HEK293T (cell line): Measurements from ENCODE around the gene AKIRIN2.

Experiments
- ARNT ChIP-seq: fragments of 450-650 bp; IDR thresholded peaks from 2 replicates; pipeline ENCODE4 v1.6.1; 2017; ENCODE audit warnings: mild to moderate bottlenecking
- BHLHE40 ChIP-seq: fragments of 450-650 bp; IDR thresholded peaks from 2 replicates; pipeline ENCODE4 v1.6.1; 2016; ENCODE audit warnings: mild to moderate bottlenecking, moderate library complexity, borderline replicate concordance
- ELF4 ChIP-seq: fragments of 450-650 bp; IDR thresholded peaks from 2 replicates; pipeline ENCODE4 v1.6.1; 2017; ENCODE audit warnings: antibody characterized with exemption
- FOXA1 ChIP-seq: fragments of 450-650 bp; IDR thresholded peaks from 2 replicates; pipeline ENCODE4 v1.6.1; 2016; ENCODE audit warnings: mild to moderate bottlenecking
- FOXK2 ChIP-seq: fragments of 450-650 bp; IDR thresholded peaks from 2 replicates; pipeline ENCODE4 v1.6.1; 2016; ENCODE audit warnings: mild to moderate bottlenecking
- HDGF ChIP-seq: fragments of 450-650 bp; IDR thresholded peaks from 2 replicates; pipeline ENCODE4 v1.6.1; 2017; ENCODE audit warnings: antibody characterized with exemption, borderline replicate concordance
- LEF1 ChIP-seq: fragments of 450-650 bp; IDR thresholded peaks from 2 replicates; pipeline ENCODE4 v1.6.1; 2017; ENCODE audit warnings: mild to moderate bottlenecking, borderline replicate concordance
- SP1 ChIP-seq: fragments of 450-650 bp; IDR thresholded peaks from 2 replicates; pipeline ENCODE4 v1.6.1; 2017
- ZNF384 ChIP-seq: fragments of 450-650 bp; IDR thresholded peaks from 2 replicates; pipeline ENCODE4 v1.6.1; 2016
- TF ChIP-seq, protein P1 (sequence below): fragments of 450-650 bp; IDR thresholded peaks from 2 replicates; pipeline ENCODE4 v1.6.1; 2016

DNA sequence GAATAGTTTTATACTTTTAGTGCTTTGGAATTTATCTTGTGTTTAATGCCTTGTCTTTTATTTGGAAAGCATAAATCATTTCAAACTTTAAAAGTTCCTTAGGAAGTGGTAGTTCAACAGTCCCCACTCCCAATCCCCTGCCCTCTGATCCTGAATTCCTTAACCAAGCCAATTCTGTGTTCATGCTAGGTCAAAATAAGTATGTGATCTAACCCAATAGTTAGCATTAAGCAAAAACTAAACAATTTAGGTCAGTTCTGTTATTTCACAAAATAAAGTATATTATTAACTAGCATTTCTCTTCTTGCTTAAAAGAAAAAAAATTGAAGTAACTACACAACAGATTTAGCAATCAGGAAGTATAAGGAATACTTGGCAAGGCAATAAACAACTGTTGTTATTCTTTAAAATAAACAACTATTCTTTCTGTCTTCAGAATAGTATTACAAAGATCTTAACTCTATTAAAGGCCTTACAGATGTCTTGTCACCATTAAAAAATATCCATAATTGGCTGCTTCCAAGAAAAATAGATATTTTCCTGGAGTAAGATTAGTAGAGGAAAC is 37.0 kb downstream of the AKIRIN2 start:
- TF ChIP-seq FOXA1 (no peak), BHLHE40 (no peak), HDGF (no peak), LEF1 (no peak), ZNF384 (no peak), SP1 (no peak), FOXK2 (no peak), ARNT (no peak), ELF4 (no peak)
- TF ChIP-seq, protein P1, sequence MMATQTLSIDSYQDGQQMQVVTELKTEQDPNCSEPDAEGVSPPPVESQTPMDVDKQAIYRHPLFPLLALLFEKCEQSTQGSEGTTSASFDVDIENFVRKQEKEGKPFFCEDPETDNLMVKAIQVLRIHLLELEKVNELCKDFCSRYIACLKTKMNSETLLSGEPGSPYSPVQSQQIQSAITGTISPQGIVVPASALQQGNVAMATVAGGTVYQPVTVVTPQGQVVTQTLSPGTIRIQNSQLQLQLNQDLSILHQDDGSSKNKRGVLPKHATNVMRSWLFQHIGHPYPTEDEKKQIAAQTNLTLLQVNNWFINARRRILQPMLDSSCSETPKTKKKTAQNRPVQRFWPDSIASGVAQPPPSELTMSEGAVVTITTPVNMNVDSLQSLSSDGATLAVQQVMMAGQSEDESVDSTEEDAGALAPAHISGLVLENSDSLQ: no peak
